ENCODE results near the gene MED13L. TPM values are rescaled to one million over a fixed set of nuclear protein-coding genes. Genes with fewer than 3 reads are reported as not detected.

Gene MED13L
- total and polyA plus RNA-seq, 2 donors (not counting 1 experiment from before 2014, with no cell fraction given), result 20.3 to 207 TPM

DNA sequence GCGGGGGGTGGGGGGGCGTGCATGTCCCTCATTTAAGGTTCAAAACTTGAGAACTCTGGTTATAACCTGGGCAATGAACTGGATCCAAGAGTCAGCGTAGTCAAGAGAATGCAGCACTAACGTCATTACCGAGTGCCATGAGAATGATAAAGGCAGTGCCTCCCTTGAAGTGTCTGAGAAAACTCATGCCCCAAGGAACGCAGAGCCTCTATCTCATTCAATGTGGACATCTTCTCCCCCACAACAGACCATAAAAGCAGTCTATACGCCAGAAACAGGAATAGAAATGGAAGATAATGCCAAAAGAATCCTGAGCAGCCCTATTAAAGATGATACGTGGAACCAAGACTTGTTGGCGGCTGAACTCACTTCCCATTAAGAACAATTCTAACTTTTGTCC is 208.6 kb downstream of the MED13L start:
- H3K36me3 ChIP-seq (replicated peaks in 1 of 2; ENCODE audit: control extremely low read depth in 1 of 2, control insufficient read depth in 1 of 2, extremely low read depth in 1 of 2, insufficient read depth in 2 of 2, low read length in 1 of 2), result no peaks in the 10 kb centered on the region
- H3K9me3 ChIP-seq (ENCODE audit: control extremely low read depth in 1 of 3, control insufficient read depth in 2 of 3, insufficient read depth in 1 of 3, low read length in 2 of 3), result no peaks in the 10 kb centered on the region
- no peak overlapping the region for H3K9ac ChIP-seq (ENCODE audit: low read length)
- no peak overlapping the region for H2AFZ ChIP-seq (ENCODE audit: insufficient read depth, low read depth, low read length, poor library complexity, severe bottlenecking)
- H3K79me2 ChIP-seq (ENCODE audit: control insufficient read depth, insufficient read depth, low read length), result peaks cover 46% of the 10 kb centered on the region
- H3K4me1 ChIP-seq (ENCODE audit: control insufficient read depth in 2 of 2, insufficient read depth in 2 of 2, low read length in 2 of 2), result peaks cover 8% of the 10 kb centered on the region in 2 donors
- no peak overlapping the region for H3K4me2 ChIP-seq (replicated peaks; ENCODE audit: low read depth, low read length, poor library complexity, severe bottlenecking)
- H3K4me3 ChIP-seq (ENCODE audit: control extremely low read depth in 1 of 5, extremely low read depth in 1 of 5, insufficient read depth in 1 of 5, low read depth in 2 of 5, low read length in 4 of 5), result no peak overlapping the region
- intact Hi-C loops (cut with micrococcal nuclease), result loop anchor here (5.0 to 10.0 kb wide), 3 partner anchors 54 to 636 kb away; no protein-coding TSS in a partner anchor
- peak overlapping the region in 1 of 2 donors; percentile 4 for H3K27ac ChIP-seq (ENCODE audit: low read length in 2 of 2)
- H4K20me1 ChIP-seq (ENCODE audit: control insufficient read depth, insufficient read depth, low read length, poor library complexity, severe bottlenecking), result no peaks in the 10 kb centered on the region
- POLR2A ChIA-PET, result no interaction called here
- no peak overlapping the region for H3K4me3 Mint-ChIP-seq
- no peak for ATAC-seq (ENCODE audit: low read depth)
- no peaks in the 10 kb centered on the region for H3K27me3 Mint-ChIP-seq
- peak overlapping the region; percentile 48 for H3K27ac Mint-ChIP-seq
- H3K9me3 Mint-ChIP-seq (ENCODE audit: insufficient read depth), result no peaks in the 10 kb centered on the region
- H3K27me3 ChIP-seq (replicated peaks in 1 of 4; ENCODE audit: control extremely low read depth in 1 of 4, control insufficient read depth in 3 of 4, insufficient read depth in 4 of 4, low read length in 3 of 4), result no peaks in the 10 kb centered on the region
- CTCF ChIA-PET, result interaction anchor here (1.1 to 3.0 kb wide), 5 partner anchors 8 to 640 kb away, joined by 4 to 12 read pairs (median 6); no protein-coding TSS in a partner anchor
- TF ChIP-seq CTCF (IDR thresholded peaks at IDR 0.05), result no peak
- no peak for TF ChIP-seq EZH2 (IDR thresholded peaks at IDR 0.05; ENCODE audit: borderline replicate concordance, insufficient read depth, low read depth, low read length, poor library complexity, severe bottlenecking)
- 95% methylated on average over 8 of the region's 9 CpGs for WGBS (ENCODE audit: insufficient coverage)
- no peak for DNase-seq
- peaks cover 41% of the 10 kb centered on the region for H3K4me1 Mint-ChIP-seq

DNA sequence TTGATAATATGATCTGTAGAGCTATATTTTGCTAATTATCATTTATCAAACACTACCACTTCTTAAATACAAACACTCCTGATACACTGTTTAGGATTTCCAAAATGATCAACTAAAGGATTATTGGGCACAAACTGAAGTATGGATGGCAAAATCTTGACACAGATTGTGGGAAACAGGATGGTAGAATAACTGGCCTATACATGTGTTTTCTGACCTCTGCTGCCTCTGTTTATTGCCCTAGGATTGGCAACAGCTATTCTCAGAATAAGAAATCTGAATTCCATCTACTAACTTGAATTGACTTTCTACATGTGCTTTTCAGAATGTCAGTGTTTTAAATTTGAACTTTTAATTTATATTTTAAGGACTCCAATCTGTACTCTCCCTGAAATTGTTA is 209.1 kb downstream of the MED13L start:
- ATAC-seq (ENCODE audit: low read depth) (no peak), DNase-seq (no peak)
- peaks cover 51% of the 10 kb centered on the region for H3K79me2 ChIP-seq (ENCODE audit: control insufficient read depth, insufficient read depth, low read length)
- POLR2A ChIA-PET, result no interaction called here
- no peak overlapping the region for H2AFZ ChIP-seq (ENCODE audit: insufficient read depth, low read depth, low read length, poor library complexity, severe bottlenecking)
- no peaks in the 10 kb centered on the region for H3K27me3 ChIP-seq (replicated peaks in 1 of 4; ENCODE audit: control extremely low read depth in 1 of 4, control insufficient read depth in 3 of 4, insufficient read depth in 4 of 4, low read length in 3 of 4)
- Mint-ChIP-seq H3K27me3 (no peaks in the 10 kb centered on the region), H3K4me3 (no peak overlapping the region), H3K27ac (peak overlapping the region; percentile 48), H3K4me1 (peaks cover 39% of the 10 kb centered on the region), H3K9me3 (ENCODE audit: insufficient read depth) (no peaks in the 10 kb centered on the region)
- intact Hi-C loops (cut with micrococcal nuclease), result loop anchor here (5.0 to 10.0 kb wide), 3 partner anchors 54 to 636 kb away; no protein-coding TSS in a partner anchor
- H3K36me3 ChIP-seq (replicated peaks in 1 of 2; ENCODE audit: control extremely low read depth in 1 of 2, control insufficient read depth in 1 of 2, extremely low read depth in 1 of 2, insufficient read depth in 2 of 2, low read length in 1 of 2), result no peaks in the 10 kb centered on the region
- H3K27ac ChIP-seq (ENCODE audit: low read length in 2 of 2), result peak overlapping the region in 1 of 2 donors; percentile 4
- H3K4me1 ChIP-seq (ENCODE audit: control insufficient read depth in 2 of 2, insufficient read depth in 2 of 2, low read length in 2 of 2), result peaks cover 8% of the 10 kb centered on the region in 2 donors
- no peak overlapping the region for H3K4me2 ChIP-seq (replicated peaks; ENCODE audit: low read depth, low read length, poor library complexity, severe bottlenecking)
- CTCF ChIA-PET, result interaction anchor here (0.8 to 3.0 kb wide), 9 partner anchors 11 to 641 kb away, joined by 3 to 12 read pairs (median 4); no protein-coding TSS in a partner anchor
- H3K4me3 ChIP-seq (ENCODE audit: control extremely low read depth in 1 of 5, extremely low read depth in 1 of 5, insufficient read depth in 1 of 5, low read depth in 2 of 5, low read length in 4 of 5), result no peak overlapping the region
- no peak overlapping the region for H3K9ac ChIP-seq (ENCODE audit: low read length)
- TF ChIP-seq CTCF (IDR thresholded peaks at IDR 0.05) (no peak), EZH2 (IDR thresholded peaks at IDR 0.05; ENCODE audit: borderline replicate concordance, insufficient read depth, low read depth, low read length, poor library complexity, severe bottlenecking) (no peak)
- no peaks in the 10 kb centered on the region for H3K9me3 ChIP-seq (ENCODE audit: control extremely low read depth in 1 of 3, control insufficient read depth in 2 of 3, insufficient read depth in 1 of 3, low read length in 2 of 3)
- H4K20me1 ChIP-seq (ENCODE audit: control insufficient read depth, insufficient read depth, low read length, poor library complexity, severe bottlenecking), result no peaks in the 10 kb centered on the region

Data from B cell (primary cell).